Transverse colon (tissue), 4 donors: ENCODE results near the gene CIAO1.

ENCODE experiments used
- CTCF ChIP-seq, 5 experiments: fragments of 200-600 bp in 3 of 5; fragments of 450-650 bp in 2 of 5; sonication (generic) in 3 of 5; IDR thresholded peaks; 1 replicate in 2 of 5; 2 replicates in 3 of 5; pipeline ENCODE4 v1.5.1; 2016 to 2017; ENCODE audit warnings: antibody characterized with exemption in 5 of 5, inconsistent platforms in 3 of 5, mild to moderate bottlenecking in 2 of 5, moderate library complexity in 1 of 5
- POLR2A ChIP-seq: fragments of 450-650 bp; IDR thresholded peaks from one replicate; pipeline ENCODE4 v1.6.1; 2016; ENCODE audit warnings: antibody characterized with exemption, mild to moderate bottlenecking, moderate library complexity
- POLR2AphosphoS5 ChIP-seq, 3 donors: sonication (generic); formaldehyde crosslinking; IDR thresholded peaks; one replicate each; pipeline ENCODE4 v1.6.1; 2016; ENCODE audit warnings: antibody characterized with exemption in 3 of 3

GRCh38 chr2:96258166-96259022 lies 7.6 kb upstream of the CIAO1 start:
- no peak for TF ChIP-seq CTCF (IDR thresholded peaks at IDR 0.05)
- no peak for TF ChIP-seq POLR2AphosphoS5 (IDR thresholded peaks at IDR 0.05)
- no peak for TF ChIP-seq POLR2A
